NB4 (cell line): ENCODE results near the gene GATD1.

Experiments
- DNase-seq: peaks from one replicate; pipeline ENCODE4 v3.0.0; 2010; ENCODE audit warnings: low read depth
- H3K4me3 ChIP-seq: one replicate; pipeline ENCODE4 v1.5.1; 2011; ENCODE audit warnings: mild to moderate bottlenecking, low read depth, low read length, moderate library complexity
- MYC ChIP-seq: IDR thresholded peaks from 2 replicates; pipeline ENCODE4 v1.6.1; 2011; ENCODE audit warnings: low read depth, low read length
- POLR2A ChIP-seq: IDR thresholded peaks from 2 replicates; pipeline ENCODE4 v1.6.1; 2011; ENCODE audit warnings: mild to moderate bottlenecking; ENCODE audit not compliant: insufficient read length; ENCODE audit errors: extremely low read depth
- TF ChIP-seq, protein P1 (sequence below): IDR thresholded peaks from 2 replicates; pipeline ENCODE4 v1.6.1; 2011; ENCODE audit warnings: low read depth, low read length
- TF ChIP-seq, protein P2 (sequence below): IDR thresholded peaks from one replicate; pipeline ENCODE4 v1.5.1; 2012; ENCODE audit warnings: low read depth, low read length

The GATD1 gene

DNA sequence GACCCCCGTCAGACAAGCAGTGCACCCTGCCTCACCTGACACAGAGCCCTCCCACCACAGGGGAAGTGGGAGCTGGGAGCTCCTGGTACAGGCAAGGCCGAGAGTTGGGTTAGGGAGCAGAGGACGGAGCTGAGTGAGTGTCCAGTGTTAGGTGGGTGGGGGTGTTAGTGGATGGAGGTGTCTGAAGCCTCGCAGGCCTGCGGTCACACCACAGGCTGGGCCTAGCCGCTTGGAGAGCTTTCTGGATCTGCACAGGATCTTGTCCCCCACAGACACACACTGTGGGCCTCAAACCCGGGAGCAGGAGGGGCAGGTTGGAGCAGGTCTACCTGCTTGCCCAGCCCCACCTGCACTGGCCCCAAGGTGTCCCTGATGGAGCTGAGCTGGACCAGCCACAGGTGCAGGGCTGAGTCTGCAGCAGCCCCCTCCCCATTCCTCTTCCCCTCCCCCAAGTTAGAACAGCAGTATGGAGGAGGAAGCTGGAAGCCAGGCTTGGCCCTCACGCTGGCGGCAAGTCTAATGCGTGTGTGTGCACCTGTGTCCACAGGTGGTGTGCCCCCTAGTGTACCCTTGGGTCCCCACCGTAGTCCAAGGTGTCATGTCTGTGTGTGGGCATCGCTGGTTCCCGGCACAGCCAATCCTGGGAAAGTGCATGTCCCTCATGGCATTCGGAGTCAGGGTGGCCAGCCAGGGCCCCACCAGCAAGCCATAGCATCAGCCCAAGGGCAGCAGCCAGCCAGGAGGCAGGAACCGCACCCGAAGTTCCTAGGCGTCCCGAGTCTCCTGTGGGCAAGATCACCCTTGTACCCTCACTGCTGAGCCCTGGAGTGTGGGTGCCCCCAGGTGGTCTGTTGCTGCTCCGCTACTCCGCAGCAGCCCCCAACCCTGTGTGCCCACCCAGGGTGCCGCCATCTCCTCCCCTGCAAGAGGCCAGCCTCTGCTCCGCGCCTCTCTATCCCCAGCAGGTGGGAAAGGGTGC lies 2.0 kb upstream of the GATD1 start:
- no peak for DNase-seq
- TF ChIP-seq POLR2A (no peak), MYC (no peak)
- TF ChIP-seq, protein P1, sequence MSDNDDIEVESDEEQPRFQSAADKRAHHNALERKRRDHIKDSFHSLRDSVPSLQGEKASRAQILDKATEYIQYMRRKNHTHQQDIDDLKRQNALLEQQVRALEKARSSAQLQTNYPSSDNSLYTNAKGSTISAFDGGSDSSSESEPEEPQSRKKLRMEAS = no peak
- TF ChIP-seq, protein P2, sequence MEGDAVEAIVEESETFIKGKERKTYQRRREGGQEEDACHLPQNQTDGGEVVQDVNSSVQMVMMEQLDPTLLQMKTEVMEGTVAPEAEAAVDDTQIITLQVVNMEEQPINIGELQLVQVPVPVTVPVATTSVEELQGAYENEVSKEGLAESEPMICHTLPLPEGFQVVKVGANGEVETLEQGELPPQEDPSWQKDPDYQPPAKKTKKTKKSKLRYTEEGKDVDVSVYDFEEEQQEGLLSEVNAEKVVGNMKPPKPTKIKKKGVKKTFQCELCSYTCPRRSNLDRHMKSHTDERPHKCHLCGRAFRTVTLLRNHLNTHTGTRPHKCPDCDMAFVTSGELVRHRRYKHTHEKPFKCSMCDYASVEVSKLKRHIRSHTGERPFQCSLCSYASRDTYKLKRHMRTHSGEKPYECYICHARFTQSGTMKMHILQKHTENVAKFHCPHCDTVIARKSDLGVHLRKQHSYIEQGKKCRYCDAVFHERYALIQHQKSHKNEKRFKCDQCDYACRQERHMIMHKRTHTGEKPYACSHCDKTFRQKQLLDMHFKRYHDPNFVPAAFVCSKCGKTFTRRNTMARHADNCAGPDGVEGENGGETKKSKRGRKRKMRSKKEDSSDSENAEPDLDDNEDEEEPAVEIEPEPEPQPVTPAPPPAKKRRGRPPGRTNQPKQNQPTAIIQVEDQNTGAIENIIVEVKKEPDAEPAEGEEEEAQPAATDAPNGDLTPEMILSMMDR = no peak
- H3K4me3 ChIP-seq = no peak overlapping the region

GRCh38 chr11:776561-777287 lies 563 bp downstream of the GATD1 start:
- TF ChIP-seq, protein P2 = no peak
- TF ChIP-seq, protein P1 = peak; percentile 38

DNA sequence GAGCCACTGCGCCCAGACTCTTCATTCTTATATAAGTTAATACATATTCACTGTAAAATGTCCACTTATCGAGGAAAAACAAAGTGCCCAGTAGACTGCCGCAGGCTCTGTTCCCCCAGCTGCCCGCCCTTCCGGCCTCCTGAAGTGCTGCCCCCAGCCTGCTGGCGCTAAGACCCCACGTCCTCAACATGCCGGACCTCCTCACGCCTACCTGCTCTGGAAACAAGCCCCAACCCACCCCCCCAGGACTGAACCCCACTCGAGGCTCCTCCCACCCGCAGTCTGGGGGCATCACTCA lies 1.1 kb downstream of the GATD1 start:
- no peak for DNase-seq
- no peak for TF ChIP-seq POLR2A
- TF ChIP-seq, protein P2 = no peak
- TF ChIP-seq MYC = no peak
- TF ChIP-seq, protein P1 = no peak
- peak overlapping the region; percentile 73 for H3K4me3 ChIP-seq

More at GRCh38 chr11:776561-777287, 563 bp downstream of the GATD1 start:
- peak; percentile 68 for DNase-seq
- H3K4me3 ChIP-seq = peak overlapping the region; percentile 73

- no peak overlapping the region for H3K4me3 ChIP-seq
- DNase-seq = no peak
- TF ChIP-seq POLR2A = no peak
- TF ChIP-seq, protein P1 = no peak
These were observed 2.3 kb downstream of the GATD1 start for GRCh38 chr11:774873-775592.

- no peak overlapping the region for H3K4me3 ChIP-seq
- TF ChIP-seq, protein P2 = no peak
- TF ChIP-seq MYC (no peak), POLR2A (no peak)
- TF ChIP-seq, protein P1 = no peak
- DNase-seq = no peak
These were observed 3.5 kb downstream of the GATD1 start for GRCh38 chr11:773830-774229.

DNA sequence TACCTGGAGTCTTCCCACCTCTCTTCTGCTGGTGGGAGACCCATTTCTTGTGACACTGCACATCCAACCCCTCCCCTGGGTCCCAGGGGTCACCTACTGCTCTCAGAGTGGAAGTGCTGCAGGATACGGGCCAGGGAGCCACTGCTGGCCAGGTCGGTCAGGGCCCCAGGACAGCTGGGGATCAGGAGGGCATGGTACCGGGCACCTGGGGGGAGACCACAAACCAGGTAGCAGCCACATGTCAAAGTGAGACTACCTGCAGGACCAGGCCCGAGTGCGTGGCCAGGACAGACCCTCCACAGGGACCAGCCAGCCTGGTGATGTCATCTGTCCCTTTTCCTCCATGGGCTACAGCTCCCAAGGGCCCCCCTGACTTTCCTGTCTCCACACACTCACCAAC lies 3.9 kb downstream of the GATD1 start:
- H3K4me3 ChIP-seq = no peak overlapping the region
- DNase-seq = no peak
- TF ChIP-seq, protein P2 = no peak
- TF ChIP-seq, protein P1 = no peak
- TF ChIP-seq MYC (no peak), POLR2A (no peak)
